ENCODE measurements around the gene CCDC177.

Gene CCDC177

GRCh38 chr14:69615121-69615495, 40.4 kb upstream of the CCDC177 start:
- Histone ChIP-seq H3K4me1 (ENCODE audit: control insufficient read depth, insufficient read depth, low read length) (peaks cover 25% of the 10 kb centered on the region), H3K27ac (ENCODE audit: extremely low read depth, low read depth, low read length) (no peak overlapping the region), H3K4me3 (ENCODE audit: low read depth, low read length) (no peak overlapping the region), H3K9me3 (ENCODE audit: control insufficient read depth, insufficient read depth, low read depth, low read length) (no peaks in the 10 kb centered on the region), H3K36me3 (ENCODE audit: control insufficient read depth in 2 of 2, insufficient read depth in 1 of 2, low read length in 2 of 2) (no peaks in the 10 kb centered on the region)
- ChIA-PET CTCF (interaction anchor here (0.6 to 0.9 kb wide), 4 partner anchors 8 to 152 kb away, joined by 3 to 4 read pairs (median 3); no protein-coding TSS in a partner anchor), POLR2A (interaction anchor here (1.2 kb wide), 1 partner anchor 151 kb away, joined by 3 read pairs; the partner anchor contains the start of gene SRSF5)
- TF ChIP-seq PRDM10 (tag by site-specific recombination; IDR thresholded peaks at IDR 0.05) = no peak
- no peak for TF ChIP-seq ZBTB17 (tag by site-specific recombination; IDR thresholded peaks at IDR 0.05)
- TF ChIP-seq ZNF24 (tag by site-specific recombination; IDR thresholded peaks at IDR 0.05) = no peak
- TF ChIP-seq ZSCAN16 (tag by site-specific recombination; IDR thresholded peaks at IDR 0.05) = no peak
- no peak for TF ChIP-seq ZNF548 (tag by site-specific recombination; IDR thresholded peaks at IDR 0.05)
- TF ChIP-seq ZNF585B (tag by site-specific recombination; IDR thresholded peaks at IDR 0.05) = no peak

GRCh38 chr14:69614592-69614991, 39.9 kb upstream of the CCDC177 start:
- POLR2A ChIA-PET = interaction anchor here (1.2 kb wide), 1 partner anchor 152 kb away, joined by 3 read pairs; the partner anchor contains the start of gene SRSF5
- H3K36me3 ChIP-seq (ENCODE audit: control insufficient read depth in 2 of 2, insufficient read depth in 1 of 2, low read length in 2 of 2) = no peaks in the 10 kb centered on the region
- no peak overlapping the region for H3K27ac ChIP-seq (ENCODE audit: extremely low read depth, low read depth, low read length)
- H3K4me1 ChIP-seq (ENCODE audit: control insufficient read depth, insufficient read depth, low read length) = peaks cover 25% of the 10 kb centered on the region
- H3K9me3 ChIP-seq (ENCODE audit: control insufficient read depth, insufficient read depth, low read depth, low read length) = no peaks in the 10 kb centered on the region
- H3K4me3 ChIP-seq (ENCODE audit: low read depth, low read length) = no peak overlapping the region
- CTCF ChIA-PET = interaction anchor here (0.7 to 0.9 kb wide), 3 partner anchors 9 to 153 kb away, joined by 3 to 4 read pairs (median 3); no protein-coding TSS in a partner anchor
- TF ChIP-seq ZBTB11 (tag by site-specific recombination; conservative IDR thresholded peaks at IDR 0.05; ENCODE audit: low read depth) (no peak), HIC1 (tag by site-specific recombination; IDR thresholded peaks at IDR 0.05) (no peak), MEIS1 (CRISPR knock-in tag; IDR thresholded peaks at IDR 0.05; ENCODE audit: borderline replicate concordance) (no peak), ZNF266 (tag by site-specific recombination; IDR thresholded peaks at IDR 0.05; ENCODE audit: low read depth) (no peak), ZBTB49 (tag by site-specific recombination; IDR thresholded peaks at IDR 0.05; ENCODE audit: low read depth) (no peak), ZNF624 (tag by site-specific recombination; IDR thresholded peaks at IDR 0.05) (no peak), ZNF571 (tag by site-specific recombination; IDR thresholded peaks at IDR 0.05) (no peak), ZFP3 (tag by site-specific recombination; IDR thresholded peaks at IDR 0.05; ENCODE audit: low read depth) (no peak), KLF10 (tag by site-specific recombination; IDR thresholded peaks at IDR 0.05) (no peak), ZNF48 (tag by site-specific recombination; IDR thresholded peaks at IDR 0.05) (no peak), GLIS1 (tag by site-specific recombination; IDR thresholded peaks at IDR 0.05) (no peak), ZNF530 (tag by site-specific recombination; IDR thresholded peaks at IDR 0.05; ENCODE audit: low read depth) (no peak), OVOL3 (tag by site-specific recombination; IDR thresholded peaks at IDR 0.05) (no peak), AEBP2 (tag by site-specific recombination; IDR thresholded peaks at IDR 0.05; ENCODE audit: borderline replicate concordance) (no peak), ZNF549 (tag by site-specific recombination; IDR thresholded peaks at IDR 0.05) (no peak)

Measured in HEK293 (cell line).